H1 (cell line): Measurements from ENCODE around the gene COL4A4. TPM values are rescaled to one million over a fixed set of nuclear protein-coding genes. Genes with fewer than 3 reads are reported as not detected.
A peak's percentile ranks its signal among the peaks of the same experiment; 100 is the strongest.

Experiments used
- CTCF ChIA-PET: fragments of 300-600 bp; sonication (Branson Sonifier 250); formaldehyde crosslinking; loops from one replicate; lab custom pipeline; 2021; ENCODE audit not compliant: partially characterized antibody; lab: Charles Lee
- POLR2A ChIA-PET: fragments of 300-600 bp; sonication (Branson Sonifier 250); formaldehyde crosslinking; loops from one replicate; lab custom pipeline; 2021; ENCODE audit warnings: inconsistent platforms; ENCODE audit not compliant: partially characterized antibody; lab: Charles Lee
- DNase-seq, 2 experiments: peaks; one replicate each; pipeline versions ENCODE4 v3.0.0 to v3.0.0-alpha.2; 2010 to 2022; ENCODE audit warnings: low spot score in 2 of 2, low read depth in 1 of 2, mixed read lengths in 1 of 2
- FAIRE-seq: peaks from 2 replicates; lab custom pipeline; 2011; peaks lifted over from hg19 to GRCh38; lab: Jason Lieb, UNC
- H2AFZ ChIP-seq: 2 replicates; pipeline ENCODE4 v1.8.1; 2012; ENCODE audit warnings: low read length, inconsistent platforms
- H2AK5ac ChIP-seq: 2 replicates; pipeline ENCODE4 v1.6.1; 2013; ENCODE audit warnings: low read depth, low read length
- H2BK120ac ChIP-seq: replicated peaks from 2 replicates; pipeline ENCODE3; 2013; ENCODE audit warnings: low read depth, low read length, inconsistent platforms
- H2BK12ac ChIP-seq: 2 replicates; pipeline ENCODE4 v1.6.1; 2013; ENCODE audit warnings: low read depth, low read length
- H2BK15ac ChIP-seq: 2 replicates; pipeline ENCODE4 v1.6.1; 2013; ENCODE audit warnings: low read length
- H2BK20ac ChIP-seq: 2 replicates; pipeline ENCODE4 v1.6.1; 2013; ENCODE audit warnings: low read length
- H2BK5ac ChIP-seq: 2 replicates; pipeline ENCODE4 v1.6.1; 2013; ENCODE audit warnings: low read depth, low read length
- H3K14ac ChIP-seq: 2 replicates; pipeline ENCODE4 v1.6.1; 2013; ENCODE audit warnings: inconsistent platforms; ENCODE audit not compliant: insufficient read length
- H3K18ac ChIP-seq: 2 replicates; pipeline ENCODE4 v1.6.1; 2013; ENCODE audit warnings: low read length; ENCODE audit errors: extremely low read depth
- H3K23ac ChIP-seq: 2 replicates; pipeline ENCODE4 v1.6.1; 2013; ENCODE audit warnings: inconsistent platforms; ENCODE audit not compliant: insufficient read length
- H3K23me2 ChIP-seq: 2 replicates; pipeline ENCODE4 v1.6.1; 2013; ENCODE audit warnings: low read depth, low read length
- H3K27ac ChIP-seq: 2 replicates; pipeline ENCODE4 v1.6.1; 2011; ENCODE audit warnings: low read depth, low read length, inconsistent platforms
- H3K27me3 ChIP-seq, 4 experiments: replicated peaks in 1 of 4; 1 replicate in 1 of 4; 2 replicates in 3 of 4; pipeline versions ENCODE4 v1.6.1 to v1.8.1; 2011 to 2013; ENCODE audit warnings: low read length in 3 of 4, mild to moderate bottlenecking in 3 of 4, inconsistent platforms in 2 of 4, mixed read lengths in 2 of 4, moderate library complexity in 1 of 4; ENCODE audit not compliant: control insufficient read depth in 3 of 4, insufficient read depth in 3 of 4; ENCODE audit errors: extremely low read depth in 1 of 4
- H3K36me3 ChIP-seq, 4 experiments: 2 replicates each; pipeline versions ENCODE4 v1.6.1 to v1.8.1; 2011 to 2013; ENCODE audit warnings: mild to moderate bottlenecking in 4 of 4, low read length in 3 of 4, moderate library complexity in 2 of 4, control low read depth in 1 of 4, inconsistent platforms in 1 of 4; ENCODE audit not compliant: insufficient read depth in 4 of 4, control insufficient read depth in 2 of 4
- H3K4ac ChIP-seq: replicated peaks from 2 replicates; pipeline ENCODE3; 2013; ENCODE audit warnings: low read length, low read depth, mixed read lengths, inconsistent platforms; ENCODE audit not compliant: insufficient read length
- H3K4me1 ChIP-seq, 4 experiments: replicated peaks in 1 of 4; 1 replicate in 1 of 4; 2 replicates in 3 of 4; pipeline versions ENCODE4 v1.6.1 to v1.8.1; 2011 to 2013; ENCODE audit warnings: low read length in 3 of 4, inconsistent platforms in 2 of 4, mixed read lengths in 1 of 4; ENCODE audit not compliant: insufficient read depth in 4 of 4, control insufficient read depth in 3 of 4
- H3K4me2 ChIP-seq, 2 experiments: 2 replicates each; pipeline versions ENCODE4 v1.6.1 to v1.8.1; 2011 to 2013; ENCODE audit warnings: low read depth in 2 of 2, low read length in 2 of 2, control low read depth in 1 of 2, inconsistent platforms in 1 of 2, mild to moderate bottlenecking in 1 of 2; ENCODE audit not compliant: insufficient read depth in 1 of 2
- H3K4me3 ChIP-seq, 4 experiments: fragments of 200-600, 300-600 bp in 1 of 4; sonication (generic), shearing (Covaris generic), sonication (Bioruptor Twin) in 1 of 4; 2 replicates each; pipeline versions ENCODE4 v1.5.1 to v1.8.1; 2011 to 2016; ENCODE audit warnings: low read length in 4 of 4, low read depth in 3 of 4, control low read depth in 2 of 4, inconsistent platforms in 2 of 4, mild to moderate bottlenecking in 2 of 4, mixed read lengths in 1 of 4, moderate library complexity in 1 of 4; ENCODE audit not compliant: insufficient read depth in 2 of 4; ENCODE audit errors: extremely low read depth in 1 of 4
- H3K56ac ChIP-seq: replicated peaks from 2 replicates; pipeline ENCODE3; 2013; ENCODE audit warnings: low read depth, mild to moderate bottlenecking, mixed read lengths, low read length, inconsistent platforms; ENCODE audit not compliant: insufficient read length
- H3K79me1 ChIP-seq: 2 replicates; pipeline ENCODE4 v1.6.1; 2013; ENCODE audit warnings: low read depth, low read length, control low read depth
- H3K79me2 ChIP-seq, 2 experiments: 2 replicates each; pipeline versions ENCODE4 v1.6.1 to v1.8.1; 2012 to 2013; ENCODE audit warnings: low read length in 2 of 2, mild to moderate bottlenecking in 2 of 2, inconsistent platforms in 1 of 2; ENCODE audit not compliant: insufficient read depth in 2 of 2, control insufficient read depth in 1 of 2
- H3K9ac ChIP-seq, 4 experiments: replicated peaks in 1 of 4; 1 replicate in 1 of 4; 2 replicates in 3 of 4; pipeline versions ENCODE4 v1.6.1 to v1.8.1; 2011 to 2013; ENCODE audit warnings: low read depth in 3 of 4, low read length in 3 of 4, control low read depth in 2 of 4, mild to moderate bottlenecking in 2 of 4, moderate library complexity in 2 of 4, inconsistent platforms in 1 of 4; ENCODE audit errors: extremely low read depth in 1 of 4
- H3K9me3 ChIP-seq, 2 experiments: 2 replicates each; pipeline versions ENCODE4 v1.6.1 to v1.8.1; 2012 to 2013; ENCODE audit warnings: mild to moderate bottlenecking in 2 of 2, moderate library complexity in 2 of 2, control low read depth in 1 of 2, inconsistent platforms in 1 of 2, low read depth in 1 of 2, low read length in 1 of 2, mixed read lengths in 1 of 2; ENCODE audit not compliant: insufficient read depth in 2 of 2
- H4K20me1 ChIP-seq, 2 experiments: replicated peaks in 1 of 2; 2 replicates each; pipeline versions ENCODE3 to v1.8.1; 2011 to 2013; ENCODE audit warnings: inconsistent platforms in 2 of 2, low read length in 2 of 2, mild to moderate bottlenecking in 1 of 2; ENCODE audit not compliant: insufficient read depth in 2 of 2, control insufficient read depth in 1 of 2
- H4K5ac ChIP-seq: 2 replicates; pipeline ENCODE4 v1.6.1; 2013; ENCODE audit warnings: low read length, low read depth, mixed read lengths, inconsistent platforms; ENCODE audit not compliant: insufficient read length
- H4K8ac ChIP-seq: 2 replicates; pipeline ENCODE4 v1.8.0; 2013; ENCODE audit warnings: mild to moderate bottlenecking, moderate library complexity, low read length, inconsistent platforms; ENCODE audit not compliant: insufficient read depth; ENCODE audit errors: extremely low read depth
- H4K91ac ChIP-seq: replicated peaks from 2 replicates; pipeline ENCODE3; 2013; ENCODE audit warnings: low read length, mixed read lengths, inconsistent platforms; ENCODE audit not compliant: insufficient read length
- ASH2L ChIP-seq: fragments of 200-600, 300-600 bp; sonication (generic); IDR thresholded peaks from one replicate; pipeline ENCODE4 v1.7.1; 2017; ENCODE audit warnings: low read length
- CHD1 ChIP-seq: IDR thresholded peaks from 2 replicates; pipeline ENCODE4 v1.6.1; 2012; ENCODE audit warnings: low read depth, low read length, improper control_type of control experiment
- CREB1 ChIP-seq: IDR thresholded peaks from 2 replicates; pipeline ENCODE4 v1.6.1; 2012; ENCODE audit warnings: inconsistent platforms
- CTBP2 ChIP-seq: IDR thresholded peaks from 2 replicates; pipeline ENCODE4 v1.7.0; 2011; ENCODE audit warnings: borderline replicate concordance, mild to moderate bottlenecking, moderate library complexity, mixed read lengths, low read length; ENCODE audit not compliant: insufficient read depth, insufficient read length
- E2F6 ChIP-seq: IDR thresholded peaks from 2 replicates; pipeline ENCODE4 v1.6.1; 2012; ENCODE audit warnings: inconsistent platforms
- JUN ChIP-seq: IDR thresholded peaks from 2 replicates; pipeline ENCODE4 v1.6.1; 2011; ENCODE audit warnings: low read depth, mild to moderate bottlenecking, improper control_type of control experiment, low read length
- KDM1A ChIP-seq: fragments of 200-600, 300-600 bp; sonication (generic); IDR thresholded peaks from 2 replicates; pipeline ENCODE4 v1.7.1; 2016; ENCODE audit warnings: mild to moderate bottlenecking, low read length, borderline replicate concordance
- MAFK ChIP-seq: IDR thresholded peaks from 2 replicates; pipeline ENCODE4 v1.6.1; 2012; ENCODE audit warnings: low read depth, mild to moderate bottlenecking, improper control_type of control experiment, low read length
- MAX ChIP-seq: IDR thresholded peaks from 2 replicates; pipeline ENCODE4 v1.6.1; 2012; ENCODE audit warnings: inconsistent platforms
- RBBP5 ChIP-seq: IDR thresholded peaks from 2 replicates; pipeline ENCODE4 v1.7.1; 2012; ENCODE audit warnings: low read depth, mild to moderate bottlenecking, inconsistent platforms, low read length, moderate library complexity, borderline replicate concordance
- TEAD4 ChIP-seq: IDR thresholded peaks from 2 replicates; pipeline ENCODE4 v1.6.1; 2012; ENCODE audit warnings: low read depth, low read length, inconsistent platforms, mixed read lengths
- YY1 ChIP-seq: IDR thresholded peaks from 2 replicates; pipeline ENCODE4 v1.6.1; 2011; ENCODE audit warnings: low read depth, mild to moderate bottlenecking, low read length
- WGBS, 2 experiments: shearing (Covaris generic) in 1 of 2; methylation state at CpG; one replicate each; pipeline versions ENCODE4 v1.1.6 to v1.1.7; 2013 to 2015; ENCODE audit warnings: low lambda C conversion rate in 2 of 2, mixed read lengths in 2 of 2, inconsistent platforms in 1 of 2, low coverage in 1 of 2, missing lambda C conversion rate in 1 of 2; ENCODE audit not compliant: insufficient replicate concordance in 2 of 2, insufficient coverage in 1 of 2, insufficient read length in 1 of 2; ENCODE audit errors: extremely low coverage in 1 of 2, missing lambda C conversion rate in 1 of 2; 5-methylcytosine and 5-hydroxymethylcytosine counted together
- polyA plus RNA-seq, 7 experiments: library from polyadenylated mRNA; depleted of rRNA in 3 of 7; stranded (reverse) in 5 of 7; unstranded in 2 of 7; fragments of >200 nt in 5 of 7; fragments of 200-250 nt in 2 of 7; gene quantifications; 1 replicate in 5 of 7; 2 replicates in 1 of 7; 4 replicates in 1 of 7; pipeline versions ENCODE4 v1.2.1 to v1.2.3, GENCODE V29; 2011 to 2013; ENCODE audit warnings: missing spikeins in 2 of 7, mixed read lengths in 2 of 7
- total RNA-seq: library from RNA; stranded (reverse); fragmentation: NEBNext Ultra II Directional; extraction: Animal tissue kit (Norgen Biotek cat#: 25700); gene quantifications from 2 replicates; pipeline ENCODE4 v1.2.1, GENCODE V29; 2021

The COL4A4 gene
- total and polyA plus RNA-seq, 2 of the 8 experiments (the other 6 are each of a cell fraction or from before 2014, with no cell fraction given), result 0.33 to 1.7 TPM

GRCh38 chr2:227164763-227165291 lies 822 bp upstream of the COL4A4 start:
- peak; percentile 52 for TF ChIP-seq CTBP2
- no peak for TF ChIP-seq JUN
- no peak for TF ChIP-seq YY1
- no peak for TF ChIP-seq E2F6
- TF ChIP-seq MAFK, result no peak
- TF ChIP-seq CHD1, result no peak
- peak; percentile 40 for TF ChIP-seq ASH2L
- no peak for TF ChIP-seq CREB1
- TF ChIP-seq MAX, result 0 out of 2 replicates have a peak, but pooled peaks have one; percentile 14
- TF ChIP-seq KDM1A, result 0 out of 2 replicates have a peak, but pooled peaks have one; percentile 10
- TF ChIP-seq TEAD4, result peak; percentile 46; the same call in 1 of the 2 replicates
- TF ChIP-seq RBBP5, result peak; percentile 7; the same call in 1 of the 2 replicates
- H3K56ac ChIP-seq, result no peak overlapping the region
- ChIA-PET POLR2A (no interaction called here), CTCF (interaction anchor here (0.6 kb wide), 1 partner anchor 303 kb away, joined by 4 read pairs; no protein-coding TSS in a partner anchor)
- peaks cover 15% of the 10 kb centered on the region; the same call in 1 of the 2 replicates for H3K23me2 ChIP-seq
- H3K4ac ChIP-seq, result no peak overlapping the region
- H4K91ac ChIP-seq, result no peak overlapping the region
- no peak overlapping the region for H2BK20ac ChIP-seq
- no peak overlapping the region for H4K5ac ChIP-seq
- peak overlapping the region; percentile 54 to 91 for H3K4me2 ChIP-seq
- no peak overlapping the region for H2BK15ac ChIP-seq
- no peaks in the 10 kb centered on the region for H3K79me2 ChIP-seq
- no peak overlapping the region for H3K23ac ChIP-seq
- peaks cover 0 to 4% (median under 1%) of the 10 kb centered on the region in 4 experiments; a peak in 2 of 7 replicates for H3K4me1 ChIP-seq
- no peaks in the 10 kb centered on the region for H3K79me1 ChIP-seq
- 2% methylated on average over 16 of the region's 38 CpGs; no CpG with 5 or more reads in 1 of the 2 experiments for WGBS, 2 experiments
- no peaks in the 10 kb centered on the region for H3K9me3 ChIP-seq
- H3K27me3 ChIP-seq, result peaks cover 5 to 33% (median 22%) of the 10 kb centered on the region in 4 experiments
- H2BK120ac ChIP-seq, result no peak overlapping the region
- no peak overlapping the region for H3K27ac ChIP-seq
- H4K8ac ChIP-seq, result no peak overlapping the region
- FAIRE-seq, result peak; percentile 19
- peaks cover 0 to 5% of the 10 kb centered on the region in 2 experiments for H4K20me1 ChIP-seq
- H3K4me3 ChIP-seq, result peak overlapping the region; percentile 37 to 77 (median 50)
- no peak overlapping the region for H2AK5ac ChIP-seq
- no peak overlapping the region for H2BK5ac ChIP-seq
- no peak overlapping the region for H3K9ac ChIP-seq
- no peak for DNase-seq
- H3K18ac ChIP-seq, result no peak overlapping the region
- H3K36me3 ChIP-seq, result no peaks in the 10 kb centered on the region
- H3K14ac ChIP-seq, result no peak overlapping the region
- no peak overlapping the region; the same call in 1 of the 2 replicates for H2BK12ac ChIP-seq
- no peak overlapping the region; the same call in 1 of the 2 replicates for H2AFZ ChIP-seq
